Vagina (tissue), 2 donors: Measurements from ENCODE around the gene CCDC102B.

Experiments
- POLR2A ChIP-seq, 2 donors: fragments of 450-650 bp; IDR thresholded peaks; one replicate each; pipeline ENCODE4 v1.6.1; 2017; ENCODE audit warnings: antibody characterized with exemption in 2 of 2, mild to moderate bottlenecking in 2 of 2, moderate library complexity in 2 of 2
- POLR2AphosphoS5 ChIP-seq, 2 donors: sonication (generic); formaldehyde crosslinking; IDR thresholded peaks; one replicate each; pipeline ENCODE4 v1.9.0; 2017; ENCODE audit warnings: antibody characterized with exemption in 2 of 2, mild to moderate bottlenecking in 2 of 2, low read depth in 1 of 2; ENCODE audit not compliant: insufficient read depth in 1 of 2
- TF ChIP-seq, protein P1 (sequence below), 3 experiments: fragments of 450-650 bp in 2 of 3; fragments of 200-600 bp in 1 of 3; sonication (generic) in 1 of 3; IDR thresholded peaks; one replicate each; pipeline ENCODE4 v1.5.1; 2017 to 2019; ENCODE audit warnings: antibody characterized with exemption in 3 of 3, mild to moderate bottlenecking in 2 of 3, moderate library complexity in 2 of 3

DNA sequence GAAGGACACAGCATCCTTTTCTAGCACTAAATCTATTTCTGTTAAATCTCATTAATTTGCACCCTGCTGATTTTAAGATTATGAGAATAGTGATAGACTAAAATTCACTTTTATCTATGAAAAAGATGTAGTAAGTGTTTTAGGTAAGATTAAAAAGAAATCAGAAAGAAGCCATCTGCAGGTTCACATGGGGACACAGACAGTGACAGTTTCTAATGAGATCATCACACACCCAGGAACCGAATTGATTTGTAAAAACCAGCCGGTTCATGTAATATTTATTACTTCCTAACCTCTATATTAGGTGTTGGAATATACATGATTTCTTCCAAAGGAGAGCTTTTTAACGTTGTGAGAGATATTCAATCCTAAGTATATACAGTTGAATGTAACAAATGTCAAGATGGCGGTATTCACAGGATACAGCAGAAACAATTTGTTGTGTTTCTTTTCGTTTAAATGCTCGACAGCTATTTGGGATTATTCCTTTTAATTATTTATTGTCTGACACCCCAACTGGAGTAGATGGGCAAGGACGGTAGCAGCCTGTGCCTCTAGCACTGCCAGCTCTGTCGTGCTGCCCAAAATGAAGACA lies 223.4 kb downstream of the CCDC102B start:
- TF ChIP-seq, protein P1, sequence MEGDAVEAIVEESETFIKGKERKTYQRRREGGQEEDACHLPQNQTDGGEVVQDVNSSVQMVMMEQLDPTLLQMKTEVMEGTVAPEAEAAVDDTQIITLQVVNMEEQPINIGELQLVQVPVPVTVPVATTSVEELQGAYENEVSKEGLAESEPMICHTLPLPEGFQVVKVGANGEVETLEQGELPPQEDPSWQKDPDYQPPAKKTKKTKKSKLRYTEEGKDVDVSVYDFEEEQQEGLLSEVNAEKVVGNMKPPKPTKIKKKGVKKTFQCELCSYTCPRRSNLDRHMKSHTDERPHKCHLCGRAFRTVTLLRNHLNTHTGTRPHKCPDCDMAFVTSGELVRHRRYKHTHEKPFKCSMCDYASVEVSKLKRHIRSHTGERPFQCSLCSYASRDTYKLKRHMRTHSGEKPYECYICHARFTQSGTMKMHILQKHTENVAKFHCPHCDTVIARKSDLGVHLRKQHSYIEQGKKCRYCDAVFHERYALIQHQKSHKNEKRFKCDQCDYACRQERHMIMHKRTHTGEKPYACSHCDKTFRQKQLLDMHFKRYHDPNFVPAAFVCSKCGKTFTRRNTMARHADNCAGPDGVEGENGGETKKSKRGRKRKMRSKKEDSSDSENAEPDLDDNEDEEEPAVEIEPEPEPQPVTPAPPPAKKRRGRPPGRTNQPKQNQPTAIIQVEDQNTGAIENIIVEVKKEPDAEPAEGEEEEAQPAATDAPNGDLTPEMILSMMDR (IDR thresholded peaks at IDR 0.05) = no peak
- TF ChIP-seq POLR2A (IDR thresholded peaks at IDR 0.05) = no peak
- no peak for TF ChIP-seq POLR2AphosphoS5 (IDR thresholded peaks at IDR 0.05; ENCODE audit: insufficient read depth in 1 of 2, low read depth in 1 of 2)
